ENCODE measurements around the gene KYAT1. TPM values are rescaled to one million over a fixed set of nuclear protein-coding genes. Genes with fewer than 3 reads are reported as not detected.
"Not testable (repeated sequence)": the region's sequence is repeated elsewhere in the genome, so short reads cannot be mapped to it uniquely, and the experiment has no call there.

Gene KYAT1
- total RNA-seq, 1 experiment from 2014 or later = 14.6 TPM

DNA sequence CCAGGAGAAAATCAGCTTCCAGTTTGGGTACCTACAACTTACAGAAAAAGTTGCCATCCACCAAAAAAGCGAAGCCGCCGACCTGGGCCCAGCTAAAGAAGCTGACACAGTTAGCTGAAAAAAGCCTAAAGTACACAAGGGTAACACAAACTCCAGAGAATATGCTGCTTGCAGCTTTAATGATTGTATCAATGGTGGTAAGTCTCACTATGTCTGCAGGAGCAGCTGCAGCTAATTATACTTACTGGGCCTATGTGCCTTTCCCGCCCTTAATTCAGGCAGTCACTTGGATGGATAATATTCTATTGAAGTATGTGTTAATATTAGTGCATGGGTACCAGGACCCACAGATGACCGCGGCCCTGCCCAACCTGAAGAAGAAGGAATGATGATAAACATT lies 27.3 kb downstream of the KYAT1 start:
- H3K27ac Mint-ChIP-seq; H3K23ac ChIP-seq (ENCODE audit: insufficient read length, low read depth, low read length); H4K8ac ChIP-seq (replicated peaks; ENCODE audit: insufficient read length, low read depth, low read length); H3T11ph ChIP-seq (ENCODE audit: low read length); H3K9ac ChIP-seq (ENCODE audit: extremely low read depth, insufficient read length, low read length); H4K5ac ChIP-seq (ENCODE audit: insufficient read length, low read depth, low read length); H3K4me3 Mint-ChIP-seq; H2BK20ac ChIP-seq (ENCODE audit: low read depth, low read length, poor library complexity, severe bottlenecking); H3K9me3 ChIP-seq (ENCODE audit: control insufficient read depth, low read depth, low read length); H3K4me1 Mint-ChIP-seq; H2BK12ac ChIP-seq (ENCODE audit: insufficient read length, low read depth, low read length); H3K4me2 ChIP-seq (ENCODE audit: insufficient read depth, insufficient read length, low read length); H4K91ac ChIP-seq (ENCODE audit: insufficient read length, low read depth, low read length); H3K79me1 ChIP-seq (ENCODE audit: insufficient read depth, low read depth, low read length, poor library complexity, severe bottlenecking); H2BK15ac ChIP-seq (ENCODE audit: low read depth, low read length); H3K14ac ChIP-seq (ENCODE audit: insufficient read depth, low read length); H4K20me1 ChIP-seq (ENCODE audit: control insufficient read depth, insufficient read depth, insufficient read length); H3K4ac ChIP-seq (ENCODE audit: low read depth, low read length); H3K23me2 ChIP-seq (ENCODE audit: insufficient read length, low read depth, low read length, poor library complexity, severe bottlenecking); H2AFZ ChIP-seq (ENCODE audit: low read length); H2AK5ac ChIP-seq (ENCODE audit: insufficient read length, low read length); H3K27ac ChIP-seq (ENCODE audit: insufficient read length, low read depth, low read length); H2BK120ac ChIP-seq (ENCODE audit: low read depth, low read length, poor library complexity, severe bottlenecking); H2BK5ac ChIP-seq (ENCODE audit: insufficient read length, low read length); H3K18ac ChIP-seq (ENCODE audit: insufficient read length, low read depth, low read length); H3K56ac ChIP-seq (ENCODE audit: insufficient read length, low read depth, low read length); H3K27me3 ChIP-seq (ENCODE audit: insufficient read depth, low read length); H3K27me3 Mint-ChIP-seq (ENCODE audit: low read depth); H3K79me2 ChIP-seq (ENCODE audit: insufficient read depth, low read length); DNase-seq; H3K4me1 ChIP-seq (ENCODE audit: insufficient read depth, low read length): not testable (repeated sequence)
- WGBS (ENCODE audit: extremely low coverage, insufficient read length, low lambda C conversion rate) = no CpG with 5 or more reads among the region's 6 CpGs
- H3K36me3 Mint-ChIP-seq (ENCODE audit: insufficient read depth in 1 of 3, low read depth in 3 of 3) = peaks cover 17 to 18% (median 17%) of the 10 kb centered on the region in 3 experiments
- H3K9me3 Mint-ChIP-seq = peaks cover 17% of the 10 kb centered on the region in 2 experiments

DNA sequence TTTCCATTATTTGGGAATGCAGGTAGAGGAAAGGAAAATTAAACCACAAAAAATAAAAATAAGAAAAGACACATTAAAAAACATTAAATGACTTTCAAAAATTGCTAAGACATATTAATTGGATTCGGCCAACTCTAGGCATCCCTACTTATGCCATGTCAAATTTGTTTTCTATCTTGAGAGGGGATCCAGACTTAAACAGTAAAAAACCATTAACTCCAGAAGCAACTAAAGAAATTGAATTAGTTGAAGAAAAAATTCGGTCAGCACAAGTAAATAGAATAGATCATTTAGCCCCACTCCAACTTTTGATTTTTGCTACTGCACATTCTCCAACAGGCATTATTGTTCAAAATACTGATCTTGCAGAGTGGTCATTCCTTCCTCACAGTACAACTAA lies 29.1 kb downstream of the KYAT1 start:
- not testable (repeated sequence) for H3K14ac ChIP-seq (ENCODE audit: insufficient read depth, low read length); H2BK12ac ChIP-seq (ENCODE audit: insufficient read length, low read depth, low read length); H2BK5ac ChIP-seq (ENCODE audit: insufficient read length, low read length); H3K4me2 ChIP-seq (ENCODE audit: insufficient read depth, insufficient read length, low read length); H3K79me1 ChIP-seq (ENCODE audit: insufficient read depth, low read depth, low read length, poor library complexity, severe bottlenecking); H4K91ac ChIP-seq (ENCODE audit: insufficient read length, low read depth, low read length); H2AK5ac ChIP-seq (ENCODE audit: insufficient read length, low read length); H3K18ac ChIP-seq (ENCODE audit: insufficient read length, low read depth, low read length); H3K27me3 Mint-ChIP-seq (ENCODE audit: low read depth); H3K56ac ChIP-seq (ENCODE audit: insufficient read length, low read depth, low read length); H3K4me1 Mint-ChIP-seq; H4K8ac ChIP-seq (replicated peaks; ENCODE audit: insufficient read length, low read depth, low read length); DNase-seq; H3T11ph ChIP-seq (ENCODE audit: low read length); H2BK15ac ChIP-seq (ENCODE audit: low read depth, low read length); H3K79me2 ChIP-seq (ENCODE audit: insufficient read depth, low read length); H3K27ac Mint-ChIP-seq; H3K4ac ChIP-seq (ENCODE audit: low read depth, low read length); H2AFZ ChIP-seq (ENCODE audit: low read length); H3K9me3 ChIP-seq (ENCODE audit: control insufficient read depth, low read depth, low read length); H4K5ac ChIP-seq (ENCODE audit: insufficient read length, low read depth, low read length); H3K23ac ChIP-seq (ENCODE audit: insufficient read length, low read depth, low read length); H3K9ac ChIP-seq (ENCODE audit: extremely low read depth, insufficient read length, low read length); H3K27me3 ChIP-seq (ENCODE audit: insufficient read depth, low read length); H3K4me1 ChIP-seq (ENCODE audit: insufficient read depth, low read length); H3K4me3 Mint-ChIP-seq; H4K20me1 ChIP-seq (ENCODE audit: control insufficient read depth, insufficient read depth, insufficient read length); H3K23me2 ChIP-seq (ENCODE audit: insufficient read length, low read depth, low read length, poor library complexity, severe bottlenecking); H3K27ac ChIP-seq (ENCODE audit: insufficient read length, low read depth, low read length); H2BK120ac ChIP-seq (ENCODE audit: low read depth, low read length, poor library complexity, severe bottlenecking); H2BK20ac ChIP-seq (ENCODE audit: low read depth, low read length, poor library complexity, severe bottlenecking)
- Mint-ChIP-seq H3K36me3 (ENCODE audit: insufficient read depth in 1 of 3, low read depth in 3 of 3) (peaks cover 21 to 24% (median 21%) of the 10 kb centered on the region in 3 experiments), H3K9me3 (peaks cover 21 to 22% of the 10 kb centered on the region in 2 experiments)
- no CpG with 5 or more reads among the region's 2 CpGs for WGBS (ENCODE audit: extremely low coverage, insufficient read length, low lambda C conversion rate)
